T-helper 22 cell (primary cell): Measurements from ENCODE around the gene KIAA1586.
"Not testable (repeated sequence)": the region's sequence is repeated elsewhere in the genome, so short reads cannot be mapped to it uniquely, and the experiment has no call there.

Experiments
- DNase-seq: peaks from one replicate; pipeline ENCODE4 v3.0.0-alpha.2; 2020; ENCODE audit warnings: low read depth

The KIAA1586 gene

GRCh38 chr6:57044568-57044967 is 1.9 kb upstream of the KIAA1586 start:
- DNase-seq, result no peak

- not testable (repeated sequence) for DNase-seq
These were observed 728 bp downstream of the KIAA1586 start for GRCh38 chr6:57047257-57047585.

GRCh38 chr6:57047859-57048258 is 1.4 kb downstream of the KIAA1586 start:
- not testable (repeated sequence) for DNase-seq

- no peak for DNase-seq
These were observed 2.1 kb downstream of the KIAA1586 start for GRCh38 chr6:57048577-57048976.

- no peak for DNase-seq
These were observed 17.4 kb downstream of the KIAA1586 start for GRCh38 chr6:57063847-57064246.

- DNase-seq, result no peak
These were observed 18.3 kb downstream of the KIAA1586 start for GRCh38 chr6:57064809-57065208.

GRCh38 chr6:57068061-57068460 is 21.6 kb downstream of the KIAA1586 start:
- DNase-seq, result no peak

GRCh38 chr6:57069228-57069627 is 22.7 kb downstream of the KIAA1586 start:
- no peak for DNase-seq

GRCh38 chr6:57069920-57070331 is 23.4 kb downstream of the KIAA1586 start:
- DNase-seq, result no peak

- DNase-seq, result no peak
These were observed 25.6 kb downstream of the KIAA1586 start for GRCh38 chr6:57072108-57072507.

- no peak for DNase-seq
These were observed 27.9 kb downstream of the KIAA1586 start for GRCh38 chr6:57074383-57074782.

- no peak for DNase-seq
These were observed 28.6 kb downstream of the KIAA1586 start for GRCh38 chr6:57075092-57075491.

GRCh38 chr6:57078531-57079207 is 32.2 kb downstream of the KIAA1586 start:
- DNase-seq, result no peak

GRCh38 chr6:57085471-57085870 is 39.0 kb downstream of the KIAA1586 start:
- DNase-seq, result no peak

- no peak for DNase-seq
These were observed 40.4 kb downstream of the KIAA1586 start for GRCh38 chr6:57086843-57087242.

- DNase-seq, result no peak
These were observed 41.4 kb downstream of the KIAA1586 start for GRCh38 chr6:57087916-57088315.

GRCh38 chr6:57089265-57089664 is 42.8 kb downstream of the KIAA1586 start:
- DNase-seq, result no peak

GRCh38 chr6:57089687-57090457 is 43.4 kb downstream of the KIAA1586 start, which contains the start of gene ZNF451:
TSS of gene ZNF451 (plus strand) at chr6:57090188. CDS start at chr6:57090254, 66 bp downstream.
- DNase-seq, result peak; percentile 94

- DNase-seq, result not testable (repeated sequence)
These were observed 44.1 kb downstream of the KIAA1586 start for GRCh38 chr6:57090458-57091067.

GRCh38 chr6:57091375-57091774 is 44.9 kb downstream of the KIAA1586 start:
- DNase-seq, result not testable (repeated sequence)

- DNase-seq, result no peak
These were observed 48.2 kb downstream of the KIAA1586 start for GRCh38 chr6:57094689-57095088.

- no peak for DNase-seq
These were observed 51.1 kb downstream of the KIAA1586 start for GRCh38 chr6:57097596-57097995.

GRCh38 chr6:57102976-57103375 is 56.5 kb downstream of the KIAA1586 start:
- no peak for DNase-seq
